HG03139 (cell line): Measurements from ENCODE around the gene COG4.
"Not testable (repeated sequence)": the region's sequence is repeated elsewhere in the genome, so short reads cannot be mapped to it uniquely, and the experiment has no call there.

Experiments
- ATAC-seq: cut with Tn5 transposase; IDR thresholded peaks from one replicate; pipeline ENCODE4 v1.9.1; 2021; ENCODE audit not compliant: unreplicated experiment

Gene COG4

DNA sequence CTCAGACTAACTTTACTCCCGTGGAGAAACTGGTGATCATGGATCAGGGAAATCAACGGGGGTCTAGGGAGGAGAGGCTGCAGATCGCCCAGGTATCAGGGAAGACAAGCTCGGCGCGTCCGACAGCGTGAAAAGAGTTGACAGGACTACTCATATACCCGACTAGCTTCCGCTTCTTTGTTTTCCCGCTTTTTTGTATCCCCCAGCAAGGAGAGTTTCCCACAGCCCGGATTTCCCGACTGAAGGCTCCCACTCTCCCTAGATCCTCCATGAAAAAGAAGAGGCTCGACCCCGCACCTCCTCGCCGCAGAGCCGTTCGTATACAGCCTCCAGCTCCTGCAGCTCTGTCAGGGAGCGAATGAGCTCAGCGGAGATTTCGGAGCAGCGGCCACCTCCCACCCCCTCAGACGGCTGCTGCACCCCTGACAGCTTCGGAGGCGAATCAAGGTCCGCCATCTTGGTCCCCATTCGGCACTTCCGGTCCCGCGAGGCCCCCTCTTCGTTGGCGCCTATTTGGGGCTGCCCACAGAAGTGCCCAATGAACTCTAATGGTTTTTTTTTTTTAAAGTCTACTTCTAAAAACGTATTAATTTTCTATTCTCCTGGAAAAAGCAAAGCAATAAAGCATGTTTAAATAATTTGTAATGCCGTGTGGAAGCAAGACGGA is at the start of gene COG4:
COG4 (minus strand) TSS at position 479 of the 667 bp plus-strand sequence; CDS start at position 468, 11 bp downstream.
- ATAC-seq, result peak; percentile 45

- ATAC-seq, result no peak
These were observed 49.5 kb upstream of the COG4 start for GRCh38 chr16:70572926-70573270.

DNA sequence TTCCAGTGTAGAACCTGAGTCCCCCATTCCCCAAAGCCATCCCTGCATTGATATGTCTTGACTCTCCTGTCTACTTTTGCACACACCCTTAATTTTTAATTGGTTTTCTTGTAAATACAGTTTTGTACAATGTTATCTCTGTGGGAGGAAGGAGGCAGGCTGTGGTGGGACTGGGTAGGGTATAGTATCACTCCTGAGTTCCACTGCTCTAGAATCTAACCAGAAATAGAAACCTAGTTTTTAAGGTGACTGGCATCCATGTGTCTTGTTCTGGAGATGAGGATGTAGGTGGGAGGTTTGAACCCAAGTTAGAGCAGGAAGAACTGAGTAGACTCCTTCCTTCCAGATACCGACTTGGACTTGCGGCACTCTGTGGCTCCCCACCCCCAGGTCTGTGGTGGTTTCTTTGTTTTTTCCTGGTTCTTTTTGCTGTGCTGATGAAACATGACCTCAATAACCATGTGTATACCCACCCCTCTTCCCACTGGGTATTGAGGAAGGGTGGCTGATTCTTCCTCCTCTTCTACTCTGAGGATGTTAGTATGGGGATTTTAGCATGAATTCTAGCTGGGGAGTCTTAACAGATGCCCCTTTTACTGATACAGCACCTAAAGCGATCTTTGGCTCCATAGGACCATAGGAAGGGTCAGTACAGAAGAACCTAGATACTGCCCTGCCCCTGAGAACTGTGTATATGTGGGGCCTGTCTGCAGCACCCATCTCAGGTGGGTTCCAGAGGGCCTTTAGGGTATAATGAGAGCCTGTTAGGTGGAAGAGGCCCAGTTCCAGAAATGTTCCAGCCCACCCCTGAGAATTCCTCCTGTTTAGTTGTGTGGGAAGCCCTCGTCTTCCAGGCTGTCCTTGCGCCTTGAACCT is 48.9 kb upstream of the COG4 start:
- ATAC-seq, result no peak

DNA sequence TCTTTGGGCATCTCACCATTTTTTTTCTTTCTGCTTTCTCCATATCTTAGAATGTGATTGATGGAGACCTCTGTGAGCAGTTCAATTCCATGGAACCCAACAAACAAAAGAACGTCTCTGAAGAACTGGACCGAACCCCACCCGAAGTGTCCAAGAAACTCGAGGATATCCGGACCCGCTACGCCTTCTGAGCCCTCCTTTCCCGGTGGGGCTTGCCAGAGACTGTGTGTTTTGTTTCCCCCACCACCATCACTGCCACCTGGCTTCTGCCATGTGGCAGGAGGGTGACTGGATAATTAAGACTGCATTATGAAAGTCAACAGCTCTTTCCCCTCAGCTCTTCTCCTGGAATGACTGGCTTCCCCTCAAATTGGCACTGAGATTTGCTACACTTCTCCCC is 48.3 kb upstream of the COG4 start:
- ATAC-seq, result no peak

DNA sequence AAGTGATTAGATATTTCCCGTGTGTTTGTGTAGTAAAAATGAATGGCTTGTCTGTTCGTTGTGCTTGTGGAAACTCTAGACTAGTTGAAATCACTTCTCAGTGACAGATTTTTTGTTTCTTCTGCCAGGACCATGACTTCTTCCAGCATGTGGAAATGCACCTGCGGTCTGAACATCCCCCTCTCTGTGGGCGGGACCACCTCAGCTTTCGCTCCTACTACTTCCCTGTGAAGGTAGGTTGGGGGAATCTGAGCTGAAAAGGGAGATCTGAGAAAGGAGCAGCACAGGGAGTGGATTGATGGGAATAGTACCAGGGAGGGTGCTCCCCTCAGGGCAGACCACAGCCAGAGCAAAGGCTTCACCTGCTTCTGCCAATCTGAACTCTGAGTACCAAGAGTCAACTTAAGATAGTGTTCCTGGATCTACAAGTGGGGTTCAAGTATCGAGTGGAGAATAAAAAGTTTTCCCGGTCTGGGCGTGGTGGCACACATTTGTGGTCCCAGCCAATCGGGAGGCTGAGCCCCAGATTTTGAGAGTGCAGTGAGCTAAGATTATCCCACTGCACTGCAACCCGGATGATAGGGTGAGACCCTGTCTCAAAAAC is 47.7 kb upstream of the COG4 start:
- no peak for ATAC-seq

GRCh38 chr16:70569752-70570151 is 46.4 kb upstream of the COG4 start:
- ATAC-seq, result no peak

GRCh38 chr16:70568601-70569237 is 45.4 kb upstream of the COG4 start:
- ATAC-seq, result no peak

DNA sequence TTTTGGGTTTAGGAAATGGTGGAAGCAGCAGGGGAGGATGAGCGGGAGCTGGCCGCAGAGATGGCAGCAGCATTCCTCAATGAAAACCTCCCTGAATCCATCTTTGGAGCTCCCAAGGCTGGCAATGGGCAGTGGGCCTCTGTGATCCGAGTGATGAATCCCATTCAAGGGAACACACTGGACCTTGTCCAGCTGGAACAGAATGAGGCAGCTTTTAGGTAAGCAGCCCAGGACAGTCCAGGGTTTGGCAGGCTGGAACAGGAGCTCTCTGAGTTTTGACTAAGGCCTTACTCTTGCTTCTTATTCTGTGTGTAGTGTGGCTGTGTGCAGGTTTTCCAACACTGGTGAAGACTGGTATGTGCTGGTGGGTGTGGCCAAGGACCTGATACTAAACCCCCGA is 41.7 kb upstream of the COG4 start:
- no peak for ATAC-seq

DNA sequence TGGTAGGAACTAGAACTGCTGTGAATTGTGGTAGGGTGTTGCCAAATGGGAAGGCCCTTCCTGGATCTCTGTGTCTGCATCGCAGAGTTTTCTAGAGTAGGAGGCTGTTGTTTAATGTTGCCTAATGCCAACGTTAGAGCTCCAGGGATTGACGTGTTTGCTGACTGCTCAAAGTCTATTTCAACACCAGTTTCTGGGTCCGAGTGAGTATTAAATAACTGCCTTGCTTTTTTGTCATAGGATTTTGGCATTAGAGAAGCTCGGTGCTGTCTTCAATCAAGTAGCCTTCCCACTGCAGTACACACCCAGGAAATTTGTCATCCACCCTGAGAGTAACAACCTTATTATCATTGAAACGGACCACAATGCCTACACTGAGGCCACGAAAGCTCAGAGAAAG is 40.3 kb upstream of the COG4 start:
- ATAC-seq, result no peak

DNA sequence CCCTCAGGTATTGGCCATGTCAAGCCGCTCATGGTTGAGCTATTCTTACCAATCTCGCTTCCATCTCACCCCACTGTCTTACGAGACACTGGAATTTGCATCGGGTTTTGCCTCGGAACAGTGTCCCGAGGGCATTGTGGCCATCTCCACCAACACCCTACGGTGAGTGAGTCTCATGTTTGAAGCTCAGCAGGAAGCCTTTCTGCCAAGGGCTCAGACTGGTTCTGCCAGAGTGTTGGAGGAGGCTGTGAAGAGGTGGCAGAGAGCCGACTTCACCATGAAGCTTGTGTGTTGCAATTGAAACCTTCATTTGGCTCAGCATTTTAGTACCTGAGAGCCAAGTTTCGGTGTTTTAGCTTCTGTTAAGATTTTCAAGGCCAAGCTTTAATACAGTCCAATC is 38.3 kb upstream of the COG4 start:
- no peak for ATAC-seq

DNA sequence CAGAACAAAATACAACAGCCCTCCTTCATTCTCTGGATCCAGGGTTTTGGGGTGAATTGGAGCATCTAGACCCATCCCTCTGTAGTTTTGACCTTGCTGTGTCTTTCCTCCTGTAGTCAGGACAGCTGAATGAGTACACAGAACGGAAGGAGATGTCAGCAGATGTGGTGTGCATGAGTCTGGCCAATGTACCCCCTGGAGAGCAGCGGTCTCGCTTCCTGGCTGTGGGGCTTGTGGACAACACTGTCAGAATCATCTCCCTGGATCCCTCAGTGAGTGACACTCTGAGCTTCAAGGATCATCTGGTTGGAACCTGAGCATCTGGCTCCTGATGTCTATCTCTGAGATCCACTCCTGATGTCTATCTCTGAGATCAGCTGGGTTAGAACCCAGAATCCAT is 32.7 kb upstream of the COG4 start:
- no peak for ATAC-seq

DNA sequence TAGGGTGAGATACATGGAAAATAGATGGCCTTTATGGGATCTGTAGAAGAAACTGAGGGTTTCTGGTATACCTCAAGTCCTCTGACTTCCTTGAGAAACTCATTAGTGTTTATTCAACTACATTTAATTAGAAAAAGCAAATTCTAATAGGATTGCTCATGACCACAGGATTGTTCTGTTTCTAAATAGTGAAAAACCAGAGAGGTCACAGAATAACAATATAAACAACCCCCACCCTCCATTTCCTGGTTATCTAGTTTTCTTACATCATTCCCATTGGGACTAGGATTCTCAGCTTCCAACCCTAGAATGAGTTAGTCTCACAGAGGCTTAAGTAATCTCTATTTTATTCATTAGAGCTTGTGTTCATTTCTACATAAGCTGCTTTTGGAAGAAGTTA is 30.3 kb upstream of the COG4 start:
- no peak for ATAC-seq

GRCh38 chr16:70552675-70553074 is 29.3 kb upstream of the COG4 start:
- no peak for ATAC-seq

- ATAC-seq, result no peak
These were observed 28.4 kb upstream of the COG4 start for GRCh38 chr16:70551788-70552187.

GRCh38 chr16:70550082-70550481 is 26.7 kb upstream of the COG4 start:
- no peak for ATAC-seq

- ATAC-seq, result no peak
These were observed 25.6 kb upstream of the COG4 start for GRCh38 chr16:70548936-70549335.

- ATAC-seq, result no peak
These were observed 21.2 kb upstream of the COG4 start for GRCh38 chr16:70544548-70544947.

GRCh38 chr16:70540994-70541393 is 17.6 kb upstream of the COG4 start:
- ATAC-seq, result no peak

- ATAC-seq, result no peak
These were observed 11.6 kb upstream of the COG4 start for GRCh38 chr16:70534971-70535370.

DNA sequence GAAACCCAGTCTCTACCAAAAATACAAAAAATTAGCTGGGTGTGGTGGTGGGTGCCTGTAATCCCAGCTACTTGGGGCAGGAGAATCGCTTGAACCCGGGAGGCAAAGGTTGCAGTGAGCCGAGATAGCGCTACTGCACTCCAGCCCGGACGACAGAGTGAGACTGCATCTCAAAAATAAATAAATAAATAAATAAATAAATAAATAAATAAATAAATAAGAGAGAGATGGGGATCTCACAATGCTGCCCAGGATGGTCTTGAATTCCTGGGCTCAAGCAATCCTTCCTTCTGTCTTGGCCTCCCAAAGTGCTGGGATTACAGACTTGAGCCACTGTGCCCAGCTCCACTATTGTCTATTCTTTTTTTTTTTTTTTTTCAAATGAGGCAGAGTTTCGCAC is 6.6 kb upstream of the COG4 start:
- not testable (repeated sequence) for ATAC-seq

DNA sequence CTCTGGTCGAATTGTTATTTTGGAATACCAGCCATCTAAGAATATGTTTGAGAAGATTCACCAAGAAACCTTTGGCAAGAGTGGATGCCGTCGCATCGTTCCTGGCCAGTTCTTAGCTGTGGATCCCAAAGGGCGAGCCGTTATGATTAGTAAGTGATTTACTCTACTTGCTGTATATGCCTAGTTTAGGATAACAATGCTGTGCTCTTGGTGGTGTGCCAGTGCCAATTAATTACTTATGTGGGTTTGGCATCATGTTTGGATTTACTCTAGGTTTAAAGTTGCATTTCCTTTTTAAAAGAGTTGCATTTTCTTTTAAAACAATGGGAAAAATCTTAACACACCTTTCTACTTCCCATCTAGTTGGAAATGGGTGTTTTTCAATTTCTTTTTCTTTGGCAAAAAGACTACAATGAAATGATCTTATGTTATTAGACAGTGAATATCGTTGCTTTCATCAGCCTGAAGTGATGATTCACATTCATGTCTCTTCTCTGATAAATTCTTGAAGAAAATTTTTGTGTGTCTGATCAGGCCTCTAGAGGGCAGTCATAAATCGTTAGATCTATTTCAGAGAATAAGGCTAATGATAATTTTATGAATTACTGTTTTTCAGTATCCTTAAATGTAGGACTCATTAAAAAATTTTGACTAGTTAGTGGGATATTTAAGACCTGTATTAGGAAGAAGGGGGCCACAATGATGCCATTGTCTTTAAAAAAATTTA is 5.9 kb upstream of the COG4 start:
- no peak for ATAC-seq
